Measurements from ENCODE around the gene HOXA11.

The HOXA11 gene

GRCh38 chr7:27185013-27185853 lies at the start of gene HOXA11:
Gene HOXA11 (minus strand): TSS chr7:27185232. CDS start chr7:27185144, 88 bp downstream.
- no peak for DNase-seq (ENCODE audit: low spot score)

GRCh38 chr7:27229448-27229847 lies 44.4 kb upstream of the HOXA11 start:
- no peak for DNase-seq (ENCODE audit: low spot score)

- no peak for DNase-seq (ENCODE audit: low spot score)
These were observed 40.2 kb upstream of the HOXA11 start for GRCh38 chr7:27224983-27225934.

- DNase-seq (ENCODE audit: low spot score): no peak
These were observed 39.0 kb upstream of the HOXA11 start for GRCh38 chr7:27223941-27224575.

- DNase-seq (ENCODE audit: low spot score): no peak
These were observed 36.3 kb upstream of the HOXA11 start for GRCh38 chr7:27221201-27221797.

- no peak for DNase-seq (ENCODE audit: low spot score)
These were observed 35.5 kb upstream of the HOXA11 start for GRCh38 chr7:27220440-27220955.

- no peak for DNase-seq (ENCODE audit: low spot score)
These were observed 34.8 kb upstream of the HOXA11 start for GRCh38 chr7:27219821-27220220.

GRCh38 chr7:27217951-27218350 lies 32.9 kb upstream of the HOXA11 start:
- no peak for DNase-seq (ENCODE audit: low spot score)

GRCh38 chr7:27215356-27215755 lies 30.3 kb upstream of the HOXA11 start:
- DNase-seq (ENCODE audit: low spot score): no peak

GRCh38 chr7:27214239-27214950 lies 29.4 kb upstream of the HOXA11 start:
- no peak for DNase-seq (ENCODE audit: low spot score)

- no peak for DNase-seq (ENCODE audit: low spot score)
These were observed 28.6 kb upstream of the HOXA11 start for GRCh38 chr7:27213433-27214238.

GRCh38 chr7:27212497-27213432 lies 27.7 kb upstream of the HOXA11 start:
- DNase-seq (ENCODE audit: low spot score): no peak

- DNase-seq (ENCODE audit: low spot score): no peak
These were observed 26.8 kb upstream of the HOXA11 start for GRCh38 chr7:27211764-27212204.

GRCh38 chr7:27211084-27211446 lies 26.0 kb upstream of the HOXA11 start:
- no peak for DNase-seq (ENCODE audit: low spot score)

GRCh38 chr7:27210441-27211083 lies 25.5 kb upstream of the HOXA11 start:
- peak; percentile 55 for DNase-seq (ENCODE audit: low spot score)

- no peak for DNase-seq (ENCODE audit: low spot score)
These were observed 25.0 kb upstream of the HOXA11 start for GRCh38 chr7:27209933-27210440.

GRCh38 chr7:27208998-27209397 lies 24.0 kb upstream of the HOXA11 start:
- DNase-seq (ENCODE audit: low spot score): no peak

- no peak for DNase-seq (ENCODE audit: low spot score)
These were observed 22.4 kb upstream of the HOXA11 start for GRCh38 chr7:27207348-27207985.
